ENCODE measurements around the gene ITPA.
"Not testable (repeated sequence)": the region's sequence is repeated elsewhere in the genome, so short reads cannot be mapped to it uniquely, and the experiment has no call there.

The ITPA gene

GRCh38 chr20:3208786-3209256 lies 477 bp upstream of the ITPA start:
- peak overlapping the region; percentile 73 for H3K4me3 ChIP-seq (ENCODE audit: low read depth, low read length)
- DNase-seq (ENCODE audit: low read depth) = peak; percentile 29
- no peak for TF ChIP-seq CTCF (IDR thresholded peaks at IDR 0.05; ENCODE audit: insufficient read depth, low read depth, low read length, missing control alignments)

- peak; percentile 18 for DNase-seq (ENCODE audit: low read depth)
- no peak for TF ChIP-seq CTCF (IDR thresholded peaks at IDR 0.05; ENCODE audit: insufficient read depth, low read depth, low read length, missing control alignments)
Measured at GRCh38 chr20:3209946-3210317, 634 bp downstream of the ITPA start.

GRCh38 chr20:3210346-3210745 lies 1.0 kb downstream of the ITPA start:
- TF ChIP-seq CTCF (IDR thresholded peaks at IDR 0.05; ENCODE audit: insufficient read depth, low read depth, low read length, missing control alignments) = no peak
- no peak for DNase-seq (ENCODE audit: low read depth)
- peak overlapping the region; percentile 73 for H3K4me3 ChIP-seq (ENCODE audit: low read depth, low read length)

More at GRCh38 chr20:3209946-3210317, 634 bp downstream of the ITPA start:
- H3K4me3 ChIP-seq (ENCODE audit: low read depth, low read length) = peak overlapping the region; percentile 73

DNA sequence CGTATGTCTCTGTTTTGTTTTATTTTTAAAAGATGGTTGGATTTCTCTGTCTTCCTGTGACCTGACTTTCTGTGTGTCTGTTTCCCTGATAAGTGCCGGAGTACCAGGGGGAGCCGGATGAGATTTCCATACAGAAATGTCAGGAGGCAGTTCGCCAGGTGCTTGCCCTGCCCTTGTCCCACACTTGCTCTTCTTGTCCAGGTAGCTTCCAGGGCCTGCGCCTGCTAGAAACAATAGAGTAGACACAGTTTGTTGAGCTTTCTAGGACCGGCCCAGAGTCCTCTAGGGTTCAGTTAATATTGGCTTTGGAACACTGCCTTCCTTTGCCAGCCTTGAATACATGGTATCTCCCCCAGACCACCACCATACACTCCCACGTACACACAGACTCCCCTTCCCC lies 3.9 kb downstream of the ITPA start:
- no peak for TF ChIP-seq CTCF (IDR thresholded peaks at IDR 0.05; ENCODE audit: insufficient read depth, low read depth, low read length, missing control alignments)
- no peak overlapping the region for H3K4me3 ChIP-seq (ENCODE audit: low read depth, low read length)
- DNase-seq (ENCODE audit: low read depth) = no peak

GRCh38 chr20:3215359-3215917 lies 6.1 kb downstream of the ITPA start:
- H3K4me3 ChIP-seq (ENCODE audit: low read depth, low read length); DNase-seq (ENCODE audit: low read depth): not testable (repeated sequence)

- TF ChIP-seq CTCF (IDR thresholded peaks at IDR 0.05; ENCODE audit: insufficient read depth, low read depth, low read length, missing control alignments) = peak; percentile 90
- peak; percentile 73 for DNase-seq (ENCODE audit: low read depth)
- H3K4me3 ChIP-seq (ENCODE audit: low read depth, low read length) = no peak overlapping the region
Measured at GRCh38 chr20:3218307-3218988, 9.2 kb downstream of the ITPA start.

GRCh38 chr20:3221398-3222226 lies 12.3 kb downstream of the ITPA start:
- no peak for TF ChIP-seq CTCF (IDR thresholded peaks at IDR 0.05; ENCODE audit: insufficient read depth, low read depth, low read length, missing control alignments)
- H3K4me3 ChIP-seq (ENCODE audit: low read depth, low read length) = no peak overlapping the region
- no peak for DNase-seq (ENCODE audit: low read depth)
